GM08714 (cell line): ENCODE results near the gene SGPP2.
"Not testable (repeated sequence)": the region's sequence is repeated elsewhere in the genome, so short reads cannot be mapped to it uniquely, and the experiment has no call there.

Experiments used
- H3K4me3 ChIP-seq: fragments of 200-500 bp; sonication (Bioruptor generic); 2 replicates; pipeline ENCODE4 v1.5.1; 2014; ENCODE audit warnings: mild to moderate bottlenecking, low read length, inconsistent platforms
- ZNF274 ChIP-seq: IDR thresholded peaks from 2 replicates; pipeline ENCODE4 v1.6.1; 2012; ENCODE audit warnings: mild to moderate bottlenecking, low read depth, low read length

SGPP2 gene

GRCh38 chr2:222418739-222419138 is 5.6 kb upstream of the SGPP2 start:
- H3K4me3 ChIP-seq: no peak overlapping the region
- no peak for TF ChIP-seq ZNF274

- no peak overlapping the region for H3K4me3 ChIP-seq
Measured at GRCh38 chr2:222420508-222420907, 3.8 kb upstream of the SGPP2 start.

GRCh38 chr2:222421626-222422025 is 2.7 kb upstream of the SGPP2 start:
- no peak for TF ChIP-seq ZNF274
- no peak overlapping the region for H3K4me3 ChIP-seq

More at GRCh38 chr2:222420508-222420907, 3.8 kb upstream of the SGPP2 start:
- TF ChIP-seq ZNF274: no peak

- peak overlapping the region; percentile 67; the same call in 1 of the 2 replicates for H3K4me3 ChIP-seq
- TF ChIP-seq ZNF274: no peak
Measured at GRCh38 chr2:222423186-222423585, 1.2 kb upstream of the SGPP2 start.

- H3K4me3 ChIP-seq: peak overlapping the region; percentile 67
Measured at GRCh38 chr2:222423632-222424275, 589 bp upstream of the SGPP2 start.

GRCh38 chr2:222424729-222425671 is 657 bp downstream of the SGPP2 start:
- no peak for TF ChIP-seq ZNF274
- H3K4me3 ChIP-seq: peak overlapping the region; percentile 67

More at GRCh38 chr2:222423632-222424275, 589 bp upstream of the SGPP2 start:
- no peak for TF ChIP-seq ZNF274

GRCh38 chr2:222427646-222428301 is 3.4 kb downstream of the SGPP2 start:
- TF ChIP-seq ZNF274: no peak
- peak overlapping the region; percentile 71; the same call in 1 of the 2 replicates for H3K4me3 ChIP-seq

- TF ChIP-seq ZNF274: no peak
Measured at GRCh38 chr2:222430071-222430470, 5.7 kb downstream of the SGPP2 start.

GRCh38 chr2:222430681-222431080 is 6.3 kb downstream of the SGPP2 start:
- no peak overlapping the region for H3K4me3 ChIP-seq
- TF ChIP-seq ZNF274: no peak

More at GRCh38 chr2:222430071-222430470, 5.7 kb downstream of the SGPP2 start:
- no peak overlapping the region for H3K4me3 ChIP-seq

- no peak overlapping the region; the same call in 1 of the 2 replicates for H3K4me3 ChIP-seq
- no peak for TF ChIP-seq ZNF274
Measured at GRCh38 chr2:222431869-222432268, 7.5 kb downstream of the SGPP2 start.

GRCh38 chr2:222433332-222434173 is 9.2 kb downstream of the SGPP2 start:
- peak overlapping the region; percentile 53; the same call in 1 of the 2 replicates for H3K4me3 ChIP-seq
- TF ChIP-seq ZNF274: no peak

- peak overlapping the region; percentile 46; the same call in 1 of the 2 replicates for H3K4me3 ChIP-seq
- TF ChIP-seq ZNF274: no peak
Measured at GRCh38 chr2:222434204-222434603, 9.9 kb downstream of the SGPP2 start.

GRCh38 chr2:222435400-222436039 is 11.2 kb downstream of the SGPP2 start:
- H3K4me3 ChIP-seq: not testable (repeated sequence)
